HEK293T (cell line): ENCODE results near the gene SLC8A3.

Experiments used
- BHLHE40 ChIP-seq: fragments of 450-650 bp; IDR thresholded peaks from 2 replicates; pipeline ENCODE4 v1.6.1; 2016; ENCODE audit warnings: mild to moderate bottlenecking, moderate library complexity, borderline replicate concordance
- ELF4 ChIP-seq: fragments of 450-650 bp; IDR thresholded peaks from 2 replicates; pipeline ENCODE4 v1.6.1; 2017; ENCODE audit warnings: antibody characterized with exemption
- FOXA1 ChIP-seq: fragments of 450-650 bp; IDR thresholded peaks from 2 replicates; pipeline ENCODE4 v1.6.1; 2016; ENCODE audit warnings: mild to moderate bottlenecking
- FOXK2 ChIP-seq: fragments of 450-650 bp; IDR thresholded peaks from 2 replicates; pipeline ENCODE4 v1.6.1; 2016; ENCODE audit warnings: mild to moderate bottlenecking
- HDGF ChIP-seq: fragments of 450-650 bp; IDR thresholded peaks from 2 replicates; pipeline ENCODE4 v1.6.1; 2017; ENCODE audit warnings: antibody characterized with exemption, borderline replicate concordance
- LEF1 ChIP-seq: fragments of 450-650 bp; IDR thresholded peaks from 2 replicates; pipeline ENCODE4 v1.6.1; 2017; ENCODE audit warnings: mild to moderate bottlenecking, borderline replicate concordance
- NFRKB ChIP-seq: fragments of 450-650 bp; IDR thresholded peaks from 2 replicates; pipeline ENCODE4 v1.6.1; 2016; ENCODE audit warnings: mild to moderate bottlenecking, moderate library complexity
- PKNOX1 ChIP-seq: fragments of 450-650 bp; IDR thresholded peaks from 2 replicates; pipeline ENCODE4 v1.6.1; 2016
- SP1 ChIP-seq: fragments of 450-650 bp; IDR thresholded peaks from 2 replicates; pipeline ENCODE4 v1.6.1; 2017
- SUZ12 ChIP-seq: fragments of 450-650 bp; IDR thresholded peaks from 2 replicates; pipeline ENCODE4 v1.6.1; 2016; ENCODE audit warnings: mild to moderate bottlenecking
- TARDBP ChIP-seq: fragments of 450-650 bp; IDR thresholded peaks from 2 replicates; pipeline ENCODE4 v1.6.1; 2016
- ZNF384 ChIP-seq: fragments of 450-650 bp; IDR thresholded peaks from 2 replicates; pipeline ENCODE4 v1.6.1; 2016

GRCh38 chr14:70021548-70022220 is 167.1 kb downstream of the SLC8A3 start:
- no peak for TF ChIP-seq BHLHE40
- TF ChIP-seq SP1: no peak
- TF ChIP-seq LEF1: no peak
- TF ChIP-seq PKNOX1: no peak
- TF ChIP-seq SUZ12: no peak
- no peak for TF ChIP-seq ELF4
- TF ChIP-seq NFRKB: no peak
- no peak for TF ChIP-seq ZNF384
- TF ChIP-seq FOXK2: no peak
- TF ChIP-seq FOXA1: no peak
- TF ChIP-seq TARDBP: no peak
- no peak for TF ChIP-seq HDGF
